GM23248 (cell line): ENCODE data around the gene TNNI3.

Experiments used
- EZH2 ChIP-seq: fragments of 200-600 bp; sonication (generic); IDR thresholded peaks from 2 replicates; pipeline ENCODE4 v1.6.1; 2018; ENCODE audit warnings: antibody characterized with exemption, mild to moderate bottlenecking; ENCODE audit not compliant: insufficient read depth, poor library complexity, severe bottlenecking
- EZH2phosphoT487 ChIP-seq: fragments of 200-600 bp; sonication (generic); IDR thresholded peaks from 2 replicates; pipeline ENCODE4 v1.6.1; 2018; ENCODE audit warnings: antibody characterized with exemption, moderate library complexity, mild to moderate bottlenecking, low read depth; ENCODE audit not compliant: insufficient read depth

- TF ChIP-seq EZH2 (no peak), EZH2phosphoT487 (no peak)
Measured at GRCh38 chr19:55165952-55166529, 8.5 kb upstream of the TNNI3 start.
